Activated B cell treated with CpG ODN at 0.5 μM for 24 hours (primary cell): ENCODE measurements around the gene SMAD3. TPM values are rescaled to one million over a fixed set of nuclear protein-coding genes. Genes with fewer than 3 reads are reported as not detected.

Source experiments
- ATAC-seq: fragments of 200-7000 bp; cut with Tn5 transposase; one replicate; pipeline ENCODE4 v1.10.0; 2021; ENCODE audit warnings: low read depth, mild to moderate bottlenecking, moderate library complexity
- CTCF ChIA-PET: fragments of 350-600 bp; sonication (Branson Sonifier 250); formaldehyde crosslinking; loops from one replicate; lab custom pipeline; 2021; ENCODE audit warnings: antibody characterized with exemption; lab: Charles Lee
- POLR2A ChIA-PET: fragments of 350-600 bp; sonication (Branson Sonifier 250); formaldehyde crosslinking; loops from one replicate; lab custom pipeline; 2021; ENCODE audit warnings: antibody characterized with exemption; lab: Charles Lee
- DNase-seq: peaks from one replicate; pipeline ENCODE4 v3.0.0; 2022
- H3K27ac Mint-ChIP-seq: one replicate; pipeline ENCODE4 v1.8.0; 2020; ENCODE audit warnings: mixed read lengths
- H3K27me3 Mint-ChIP-seq: one replicate; pipeline ENCODE4 v1.8.0; 2021; ENCODE audit warnings: mixed read lengths
- H3K36me3 Mint-ChIP-seq: one replicate; pipeline ENCODE4 v1.8.0; 2021; ENCODE audit warnings: low read depth, mixed read lengths
- H3K4me1 Mint-ChIP-seq: one replicate; pipeline ENCODE4 v1.8.0; 2021; ENCODE audit warnings: mixed read lengths
- H3K4me3 Mint-ChIP-seq: one replicate; pipeline ENCODE4 v1.8.0; 2020; ENCODE audit warnings: mild to moderate bottlenecking, mixed read lengths
- H3K9me3 Mint-ChIP-seq: one replicate; pipeline ENCODE4 v1.8.0; 2020; ENCODE audit warnings: mixed read lengths
- intact Hi-C: fragments of 100-400 bp; cut with micrococcal nuclease; formaldehyde crosslinking; loops from one replicate; pipeline ENCODE4 v1.15.1; 2024
- total RNA-seq: library from RNA; stranded (reverse); gene quantifications from 2 replicates; pipeline ENCODE4 v1.2.3, GENCODE V29; 2022
- TF ChIP-seq, protein P1 (sequence below): fragments of 200-600 bp; IDR thresholded peaks from one replicate; pipeline ENCODE4 v1.8.0; 2022; ENCODE audit warnings: antibody characterized with exemption, mild to moderate bottlenecking

The SMAD3 gene
- total RNA-seq, 1 donor from 2014 or later, result 118 TPM

DNA sequence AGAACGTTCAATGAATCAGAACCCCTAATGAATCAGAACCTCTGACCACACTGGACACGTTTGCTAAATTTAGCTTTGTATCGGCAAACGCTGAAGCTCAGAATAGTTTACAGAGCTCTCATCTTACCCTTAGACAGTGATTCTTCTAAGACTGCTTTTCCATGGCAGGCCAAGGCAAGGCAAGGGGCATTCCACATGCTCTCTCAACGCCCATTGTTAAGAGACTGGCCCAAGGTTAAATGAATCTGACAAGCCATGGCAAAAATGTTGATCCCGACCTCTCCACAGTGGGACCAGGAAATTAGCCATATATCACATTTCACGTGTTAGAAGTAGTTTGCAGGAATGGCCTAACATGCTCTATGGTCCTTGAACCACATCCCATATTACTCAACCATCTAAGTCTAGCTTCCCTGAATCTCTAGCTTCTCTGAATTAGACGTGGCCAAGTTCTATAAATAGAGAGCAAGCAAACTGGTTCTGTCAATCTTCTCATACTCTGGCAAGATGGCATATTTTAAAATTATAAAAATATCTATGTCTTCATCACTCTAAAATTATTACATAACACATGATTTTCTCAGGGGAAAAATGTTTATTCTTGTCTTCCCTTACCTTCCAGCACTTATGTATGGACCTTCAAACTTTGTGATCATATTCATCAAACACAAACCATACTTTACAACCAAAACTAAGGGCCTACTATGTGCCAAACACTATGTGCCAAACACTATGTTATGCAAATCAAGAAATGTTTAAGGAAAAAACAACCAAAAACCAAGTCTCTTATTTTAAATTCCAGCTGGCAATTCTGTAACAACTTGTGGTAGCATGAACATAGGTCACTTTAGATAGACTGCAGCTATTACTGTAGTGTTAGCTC lies 134.7 kb downstream of the SMAD3 start:
- intact Hi-C loops, result no loop called here
- H3K27me3 Mint-ChIP-seq, result no peaks in the 10 kb centered on the region

DNA sequence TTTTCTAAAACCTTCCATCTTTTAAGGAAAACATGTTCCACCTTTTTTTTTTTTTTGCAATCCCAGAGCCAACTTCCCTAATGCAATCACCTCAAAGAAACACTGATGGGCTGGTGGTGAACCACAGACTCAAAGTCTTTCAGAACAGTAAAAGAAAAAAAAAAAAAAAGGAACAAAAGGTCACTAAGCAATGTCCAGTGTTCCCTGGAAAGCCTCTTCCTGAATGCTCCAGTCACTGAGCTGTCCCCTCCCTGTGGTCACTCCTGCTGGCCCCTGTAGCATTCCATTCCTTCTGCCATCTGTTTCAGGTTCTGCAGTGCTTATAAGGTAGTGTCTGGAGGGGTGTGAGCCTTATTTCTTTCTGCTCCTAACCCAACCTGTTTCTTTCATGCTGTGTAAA lies 135.7 kb downstream of the SMAD3 start:
- Mint-ChIP-seq H3K27ac (no peak overlapping the region), H3K27me3 (no peaks in the 10 kb centered on the region), H3K9me3 (no peaks in the 10 kb centered on the region), H3K4me3 (no peak overlapping the region), H3K4me1 (peaks cover 21% of the 10 kb centered on the region), H3K36me3 (peaks cover 52% of the 10 kb centered on the region)
- POLR2A ChIA-PET, result interaction anchor here (0.6 to 1.1 kb wide), 2 partner anchors 122 to 136 kb away, joined by 3 to 5 read pairs; partner anchors contain the start of gene SMAD3
- intact Hi-C loops, result no loop called here
- ATAC-seq (no peak), DNase-seq (no peak)
- TF ChIP-seq, protein P1, sequence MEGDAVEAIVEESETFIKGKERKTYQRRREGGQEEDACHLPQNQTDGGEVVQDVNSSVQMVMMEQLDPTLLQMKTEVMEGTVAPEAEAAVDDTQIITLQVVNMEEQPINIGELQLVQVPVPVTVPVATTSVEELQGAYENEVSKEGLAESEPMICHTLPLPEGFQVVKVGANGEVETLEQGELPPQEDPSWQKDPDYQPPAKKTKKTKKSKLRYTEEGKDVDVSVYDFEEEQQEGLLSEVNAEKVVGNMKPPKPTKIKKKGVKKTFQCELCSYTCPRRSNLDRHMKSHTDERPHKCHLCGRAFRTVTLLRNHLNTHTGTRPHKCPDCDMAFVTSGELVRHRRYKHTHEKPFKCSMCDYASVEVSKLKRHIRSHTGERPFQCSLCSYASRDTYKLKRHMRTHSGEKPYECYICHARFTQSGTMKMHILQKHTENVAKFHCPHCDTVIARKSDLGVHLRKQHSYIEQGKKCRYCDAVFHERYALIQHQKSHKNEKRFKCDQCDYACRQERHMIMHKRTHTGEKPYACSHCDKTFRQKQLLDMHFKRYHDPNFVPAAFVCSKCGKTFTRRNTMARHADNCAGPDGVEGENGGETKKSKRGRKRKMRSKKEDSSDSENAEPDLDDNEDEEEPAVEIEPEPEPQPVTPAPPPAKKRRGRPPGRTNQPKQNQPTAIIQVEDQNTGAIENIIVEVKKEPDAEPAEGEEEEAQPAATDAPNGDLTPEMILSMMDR, result no peak
- CTCF ChIA-PET, result no interaction called here

More for the DNA sequence above, 134.7 kb downstream of the SMAD3 start:
- Mint-ChIP-seq H3K4me1 (peaks cover 21% of the 10 kb centered on the region), H3K9me3 (no peaks in the 10 kb centered on the region), H3K27ac (peak overlapping the region; percentile 37), H3K36me3 (peaks cover 50% of the 10 kb centered on the region), H3K4me3 (no peak overlapping the region)
- ATAC-seq (no peak), DNase-seq (no peak)
- CTCF ChIA-PET, result no interaction called here
- POLR2A ChIA-PET, result interaction anchor here (0.6 to 1.1 kb wide), 2 partner anchors 40 to 134 kb away, joined by 3 to 7 read pairs; partner anchors contain the start of gene SMAD3
- TF ChIP-seq, protein P1, result no peak

DNA sequence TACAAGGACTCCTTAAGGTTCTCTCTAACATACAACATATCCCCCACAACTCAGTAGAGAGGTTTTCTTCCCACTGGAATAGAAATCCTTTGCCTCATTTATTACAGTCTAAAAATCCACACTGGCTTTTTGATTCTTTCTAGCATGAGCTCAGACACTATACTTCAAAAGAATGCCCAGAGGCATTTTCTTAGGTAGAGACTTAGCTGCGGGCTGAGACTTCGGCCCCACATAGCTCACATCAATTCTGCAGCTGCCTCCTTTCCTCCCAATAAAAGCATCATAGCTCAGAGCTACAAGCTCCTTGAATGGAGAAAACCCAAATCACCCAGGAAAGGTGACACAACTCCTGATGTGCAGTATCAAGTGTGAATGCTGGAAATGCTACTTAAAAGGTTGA lies 136.7 kb downstream of the SMAD3 start:
- peaks cover 61% of the 10 kb centered on the region for H3K36me3 Mint-ChIP-seq
- H3K27me3 Mint-ChIP-seq, result no peaks in the 10 kb centered on the region
- H3K4me1 Mint-ChIP-seq, result peaks cover 17% of the 10 kb centered on the region
- no peak for DNase-seq
- intact Hi-C loops, result no loop called here
- no peak overlapping the region for H3K27ac Mint-ChIP-seq
- TF ChIP-seq, protein P1, result no peak
- POLR2A ChIA-PET, result no interaction called here
- no peak for ATAC-seq
- no peak overlapping the region for H3K4me3 Mint-ChIP-seq
- CTCF ChIA-PET, result interaction anchor here (1.0 kb wide), 1 partner anchor 255 kb away, joined by 5 read pairs; no protein-coding TSS in a partner anchor
- no peaks in the 10 kb centered on the region for H3K9me3 Mint-ChIP-seq

DNA sequence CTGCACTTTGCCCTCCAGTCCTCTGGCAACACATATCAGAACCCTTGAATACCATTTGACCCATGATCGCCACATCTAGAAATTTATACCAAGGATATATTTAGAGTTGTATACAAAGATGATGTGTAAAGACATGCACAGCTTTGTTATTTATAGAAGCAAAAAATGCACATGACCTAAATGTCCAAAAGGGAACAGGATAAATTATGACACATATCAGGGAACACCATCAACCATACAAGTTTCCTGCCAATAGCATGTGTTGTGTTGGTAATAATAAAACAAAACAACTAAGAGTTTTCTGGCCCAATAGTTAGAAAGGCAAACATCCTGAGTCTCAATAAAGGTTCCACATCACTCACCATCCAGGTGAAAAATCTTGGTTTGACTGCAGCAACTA lies 137.6 kb downstream of the SMAD3 start:
- H3K4me3 Mint-ChIP-seq, result no peak overlapping the region
- peaks cover 11% of the 10 kb centered on the region for H3K4me1 Mint-ChIP-seq
- ATAC-seq, result no peak
- CTCF ChIA-PET, result interaction anchor here (1.0 kb wide), 1 partner anchor 256 kb away, joined by 3 read pairs; no protein-coding TSS in a partner anchor
- POLR2A ChIA-PET, result no interaction called here
- no peaks in the 10 kb centered on the region for H3K27me3 Mint-ChIP-seq
- TF ChIP-seq, protein P1, result no peak
- no peaks in the 10 kb centered on the region for H3K9me3 Mint-ChIP-seq
- intact Hi-C loops, result no loop called here
- H3K36me3 Mint-ChIP-seq, result peaks cover 67% of the 10 kb centered on the region
- H3K27ac Mint-ChIP-seq, result no peak overlapping the region
- no peak for DNase-seq

DNA sequence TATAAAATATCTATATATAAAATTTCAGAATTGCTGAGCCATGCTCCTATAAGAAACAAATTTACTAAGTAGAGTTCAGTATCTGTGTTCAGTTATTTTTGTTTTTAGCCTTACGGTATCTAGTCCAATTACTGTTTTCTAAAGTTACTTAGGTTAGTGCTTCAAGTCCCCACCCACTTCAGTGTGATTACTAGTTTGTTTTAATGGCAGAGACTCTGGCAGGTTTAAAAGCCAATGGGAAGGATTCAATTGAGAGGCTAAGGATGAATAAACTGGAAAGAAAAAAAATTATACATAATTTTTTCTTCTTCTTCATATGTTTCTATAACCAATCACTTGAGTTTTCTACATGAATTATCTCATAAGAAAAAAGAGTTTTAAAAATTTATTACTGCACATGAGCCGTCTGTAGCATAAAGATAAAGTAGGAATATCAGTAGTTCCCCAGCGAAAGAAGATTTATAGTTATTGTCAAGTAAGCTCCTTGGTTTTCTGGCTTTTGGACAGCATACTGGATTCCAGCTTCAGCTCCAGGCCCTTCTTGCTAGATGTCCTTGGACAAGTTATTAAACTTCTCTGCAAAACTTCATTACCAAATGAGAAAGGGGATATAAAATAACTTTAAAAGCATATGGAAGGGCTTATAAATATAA lies 142.3 kb downstream of the SMAD3 start:
- Mint-ChIP-seq H3K9me3 (no peaks in the 10 kb centered on the region), H3K4me1 (no peaks in the 10 kb centered on the region), H3K27me3 (no peaks in the 10 kb centered on the region), H3K4me3 (no peak overlapping the region), H3K36me3 (peaks cover 63% of the 10 kb centered on the region), H3K27ac (no peak overlapping the region)
- ChIA-PET CTCF (no interaction called here), POLR2A (no interaction called here)
- TF ChIP-seq, protein P1, result no peak
- DNase-seq (no peak), ATAC-seq (no peak)
- intact Hi-C loops, result no loop called here
